GM12878 (cell line): ENCODE results near the gene CFAP107. TPM values are rescaled to one million over a fixed set of nuclear protein-coding genes. Genes with fewer than 3 reads are reported as not detected.

Experiments
- ATAC-seq: fragments of 200-7000 bp; cut with Tn5 transposase; 3 replicates; pipeline ENCODE4 v1.9.1; 2020; ENCODE audit warnings: mild to moderate bottlenecking, moderate library complexity
- BruUV-seq: library from RNA; stranded (reverse); fragments of 400-500 nt; replicated peaks from 2 replicates; lab custom pipeline; 2021; lab: Mats Ljungman, UMichigan
- CTCF ChIA-PET: fragments of 300-600 bp; sonication (Branson Sonifier 250); formaldehyde crosslinking; extraction: SDS; loops from one replicate; lab custom pipeline; 2021; ENCODE audit warnings: inconsistent platforms; lab: Yijun Ruan, JAX
- POLR2A ChIA-PET: fragments of 350-600 bp; formaldehyde crosslinking; extraction: SDS; loops from one replicate; lab custom pipeline; 2021; ENCODE audit warnings: inconsistent platforms; lab: Charles Lee
- RAD21 ChIA-PET: fragments of 300-600 bp; sonication (Branson Sonifier 250); formaldehyde crosslinking; loops from one replicate; lab custom pipeline; 2023; ENCODE audit warnings: antibody characterized with exemption; ENCODE audit not compliant: unreplicated experiment; lab: Charles Lee
- SMC1A ChIA-PET: fragments of 300-600 bp; sonication (Branson Sonifier 250); formaldehyde crosslinking; loops from one replicate; lab custom pipeline; 2023; ENCODE audit not compliant: unreplicated experiment, uncharacterized antibody; lab: Charles Lee
- DNase-seq: peaks from one replicate; pipeline ENCODE4 v3.0.0-alpha.2; 2011; ENCODE audit warnings: low read depth, low spot score
- FAIRE-seq: peaks from 3 replicates; lab custom pipeline; 2011; peaks lifted over from hg19 to GRCh38; lab: Jason Lieb, UNC
- H2AFZ ChIP-seq: 2 replicates; pipeline ENCODE4 v1.6.0; 2011; ENCODE audit warnings: low read depth, low read length, control low read depth; ENCODE audit not compliant: control insufficient read depth
- H3K27ac ChIP-seq: 2 replicates; pipeline ENCODE4 v1.5.1; 2011; ENCODE audit warnings: control low read depth; ENCODE audit not compliant: control insufficient read depth, insufficient read depth
- H3K27me3 ChIP-seq, 2 experiments: replicated peaks in 1 of 2; 2 replicates each; pipeline versions ENCODE4 v1.6.0 to v1.6.1; 2011; ENCODE audit warnings: low read length in 1 of 2; ENCODE audit not compliant: control insufficient read depth in 2 of 2, insufficient read depth in 2 of 2
- H3K36me3 ChIP-seq, 2 experiments: 2 replicates each; pipeline ENCODE4 v1.5.1; 2011; ENCODE audit warnings: low read length in 1 of 2; ENCODE audit not compliant: control insufficient read depth in 2 of 2, insufficient read depth in 2 of 2
- H3K4me1 ChIP-seq: 2 replicates; pipeline ENCODE4 v1.6.1; 2011; ENCODE audit warnings: mild to moderate bottlenecking, low read length, moderate library complexity, mixed read lengths; ENCODE audit not compliant: control insufficient read depth, insufficient read depth
- H3K4me2 ChIP-seq: 2 replicates; pipeline ENCODE4 v1.6.0; 2011; ENCODE audit warnings: control low read depth; ENCODE audit not compliant: control insufficient read depth, insufficient read depth
- H3K4me3 ChIP-seq: fragments of 200-600 bp; sonication (generic); 2 replicates; pipeline ENCODE4 v1.5.1; 2016
- H3K79me2 ChIP-seq: 2 replicates; pipeline ENCODE4 v1.6.0; 2011; ENCODE audit warnings: low read length; ENCODE audit not compliant: control insufficient read depth, insufficient read depth
- H3K9ac ChIP-seq: 2 replicates; pipeline ENCODE4 v1.8.0; 2011; ENCODE audit warnings: low read length, control low read depth, mixed read lengths; ENCODE audit not compliant: control insufficient read depth, insufficient read depth
- H3K9me3 ChIP-seq: replicated peaks from 3 replicates; pipeline ENCODE4 v1.5.1; 2011; ENCODE audit warnings: mild to moderate bottlenecking, low read length; ENCODE audit not compliant: control insufficient read depth, insufficient read depth
- H4K20me1 ChIP-seq: 2 replicates; pipeline ENCODE4 v1.6.0; 2011; ENCODE audit not compliant: control insufficient read depth, insufficient read depth
- ATF7 ChIP-seq: fragments of 450-650 bp; IDR thresholded peaks from 2 replicates; pipeline ENCODE4 v1.6.1; 2016; ENCODE audit warnings: low read depth, mild to moderate bottlenecking
- EED ChIP-seq: sonication (generic); IDR thresholded peaks from 2 replicates; pipeline ENCODE4 v1.6.1; 2016; ENCODE audit warnings: antibody characterized with exemption, low read depth
- ESRRA ChIP-seq: IDR thresholded peaks from 2 replicates; pipeline ENCODE4 v1.6.1; 2012; ENCODE audit warnings: mild to moderate bottlenecking, low read length, improper control_type of control experiment
- FOXM1 ChIP-seq: IDR thresholded peaks from 2 replicates; pipeline ENCODE4 v1.6.1; 2012; ENCODE audit warnings: low read depth, mild to moderate bottlenecking, inconsistent platforms, low read length, moderate library complexity
- IKZF1 ChIP-seq: fragments of 450-650 bp; conservative IDR thresholded peaks from 2 replicates; pipeline ENCODE4 v1.6.1; 2017; ENCODE audit warnings: antibody characterized with exemption, mild to moderate bottlenecking
- JUNB ChIP-seq: IDR thresholded peaks from 2 replicates; pipeline ENCODE4 v1.6.1; 2016; ENCODE audit warnings: antibody characterized with exemption, mild to moderate bottlenecking
- LARP7 ChIP-seq: fragments of 450-650 bp; IDR thresholded peaks from 2 replicates; pipeline ENCODE4 v1.6.1; 2017; ENCODE audit warnings: mild to moderate bottlenecking
- RBBP5 ChIP-seq: fragments of 200-600 bp; sonication (generic); conservative IDR thresholded peaks from 2 replicates; pipeline ENCODE4 v1.6.1; 2016
- SPI1 ChIP-seq: IDR thresholded peaks from 2 replicates; pipeline ENCODE4 v1.6.1; 2011; ENCODE audit warnings: low read depth, mild to moderate bottlenecking, low read length, moderate library complexity, borderline replicate concordance; ENCODE audit not compliant: insufficient read depth
- TCF12 ChIP-seq: IDR thresholded peaks from 2 replicates; pipeline ENCODE4 v1.6.1; 2011; ENCODE audit warnings: low read depth, mild to moderate bottlenecking, low read length
- WGBS: methylation state at CpG from one replicate; pipeline ENCODE4 v1.1.6; 2016; ENCODE audit warnings: low lambda C conversion rate; ENCODE audit not compliant: insufficient replicate concordance, insufficient coverage; ENCODE audit errors: missing lambda C conversion rate; 5-methylcytosine and 5-hydroxymethylcytosine counted together
- in situ Hi-C: fragments of 300-500 bp; cut with MboI; formaldehyde crosslinking; loops from 9 replicates; pipeline ENCODE4 v1.14.3; 2018; ENCODE audit warnings: mixed read lengths
- intact Hi-C: fragments of 100-400 bp; cut with micrococcal nuclease; formaldehyde crosslinking; loops from one replicate; pipeline ENCODE4 v1.14.2; 2022; ENCODE audit not compliant: unreplicated experiment
- polyA plus RNA-seq, 11 experiments: library from polyadenylated mRNA; depleted of rRNA in 4 of 11; unstranded in 6 of 11; stranded (reverse) in 5 of 11; fragments of >200 nt; fragmentation: Nextera tagmentation in 4 of 11; fragmentation: Illumina TruSeq in 1 of 11; extraction: Ambion mirVana in 4 of 11; extraction: Trizol in 1 of 11; gene quantifications; 1 replicate in 1 of 11; 2 replicates in 10 of 11; pipeline versions ENCODE4 v1.2.1 to v1.2.3, GENCODE V29; 2011 to 2016; ENCODE audit warnings: inconsistent platforms in 2 of 11, missing spikeins in 2 of 11, low read depth in 1 of 11
- total RNA-seq, 4 experiments: library from RNA; depleted of rRNA in 3 of 4; stranded (reverse); fragments of >200 nt in 3 of 4; fragmentation: Illumina TruSeq in 1 of 4; extraction: Trizol in 1 of 4; gene quantifications; 2 replicates each; pipeline versions ENCODE4 v1.2.1 to v1.2.3, GENCODE V29; 2013 to 2021
- TF ChIP-seq, protein P1 (sequence below): IDR thresholded peaks from 2 replicates; pipeline ENCODE4 v1.6.1; 2011; ENCODE audit warnings: low read depth, mild to moderate bottlenecking, low read length, moderate library complexity, borderline replicate concordance; ENCODE audit errors: extremely low read depth

CFAP107 gene
- total and polyA plus RNA-seq, 10 of the 15 experiments (the other 5 are each of a cell fraction or from before 2014, with no cell fraction given) = not detected

DNA sequence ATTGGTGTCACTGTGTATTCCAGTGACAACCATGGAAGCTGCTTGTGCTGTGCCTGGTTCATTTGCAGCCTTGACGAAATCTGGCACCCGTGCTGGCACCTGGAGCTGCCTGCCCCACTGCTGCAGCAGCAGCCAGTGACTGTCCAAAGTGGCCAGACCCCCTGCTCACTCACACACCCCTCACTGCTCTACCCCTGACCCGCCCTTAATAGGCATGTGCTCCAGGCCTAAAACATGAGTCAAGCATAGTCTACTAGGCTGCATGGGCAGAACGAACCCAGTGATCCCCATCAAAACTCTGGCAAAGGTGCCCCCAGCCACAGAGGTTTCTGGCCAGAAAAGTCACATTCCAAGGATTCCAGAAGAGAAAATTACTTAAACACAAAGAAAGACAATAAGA is 52.9 kb downstream of the CFAP107 start:
- Histone ChIP-seq H3K4me3 (no peak overlapping the region), H3K27ac (no peak overlapping the region), H3K4me2 (no peak overlapping the region), H3K27me3 (no peaks in the 10 kb centered on the region), H3K4me1 (no peaks in the 10 kb centered on the region), H3K9ac (no peak overlapping the region), H4K20me1 (no peaks in the 10 kb centered on the region), H3K9me3 (no peaks in the 10 kb centered on the region), H3K79me2 (no peaks in the 10 kb centered on the region), H2AFZ (no peak overlapping the region), H3K36me3 (no peaks in the 10 kb centered on the region)
- ATAC-seq (no peak), DNase-seq (no peak), FAIRE-seq (no peak)
- no TSS peak for BruUV-seq
- 0% methylated on average over 4 of the region's 4 CpGs for WGBS
- TF ChIP-seq RBBP5 (no peak), LARP7 (no peak), TCF12 (no peak), ESRRA (no peak), JUNB (no peak)
- ChIA-PET SMC1A (no interaction called here), POLR2A (no interaction called here), CTCF (no interaction called here), RAD21 (no interaction called here)
- intact Hi-C loops (no loop called here), in situ Hi-C loops (no loop called here)

DNA sequence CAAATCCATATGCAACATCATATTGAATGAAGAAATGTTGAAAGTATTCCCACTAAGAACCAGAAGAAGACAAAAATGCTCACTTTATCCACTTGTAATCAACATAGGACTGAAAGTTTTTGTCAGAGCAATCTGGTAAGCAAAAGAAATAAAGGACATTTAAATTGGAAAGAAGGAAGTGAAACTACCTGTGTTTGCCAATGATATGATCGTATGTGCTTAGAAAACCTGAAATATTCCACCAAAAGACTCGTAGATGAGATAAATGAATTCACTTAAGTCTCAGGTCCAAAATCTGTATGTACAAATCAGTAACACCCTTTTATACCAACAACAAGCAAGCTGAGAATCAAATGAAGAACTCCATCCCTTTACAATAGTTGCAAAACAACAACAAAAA is 53.7 kb downstream of the CFAP107 start:
- 24% methylated on average over 2 of the region's 2 CpGs for WGBS
- no peak overlapping the region for H3K4me2 ChIP-seq
- BruUV-seq = no TSS peak
- no peaks in the 10 kb centered on the region for H3K9me3 ChIP-seq
- CTCF ChIA-PET = no interaction called here
- RAD21 ChIA-PET = no interaction called here
- H4K20me1 ChIP-seq = no peaks in the 10 kb centered on the region
- no peak overlapping the region for H3K27ac ChIP-seq
- FAIRE-seq = no peak
- H2AFZ ChIP-seq = no peak overlapping the region
- no peaks in the 10 kb centered on the region for H3K36me3 ChIP-seq
- no peaks in the 10 kb centered on the region for H3K27me3 ChIP-seq
- no peaks in the 10 kb centered on the region for H3K79me2 ChIP-seq
- intact Hi-C loops (no loop called here), in situ Hi-C loops (loop anchor here (25.0 kb wide), 1 partner anchor 438 kb away; the partner anchor contains the start of gene PRAMEF18)
- H3K4me3 ChIP-seq = no peak overlapping the region
- SMC1A ChIA-PET = no interaction called here
- H3K9ac ChIP-seq = no peak overlapping the region
- H3K4me1 ChIP-seq = no peaks in the 10 kb centered on the region
- POLR2A ChIA-PET = no interaction called here
- DNase-seq = no peak
- TF ChIP-seq EED (no peak), ATF7 (no peak), FOXM1 (no peak), JUNB (no peak), IKZF1 (no peak), SPI1 (peak; percentile 68)
- TF ChIP-seq, protein P1, sequence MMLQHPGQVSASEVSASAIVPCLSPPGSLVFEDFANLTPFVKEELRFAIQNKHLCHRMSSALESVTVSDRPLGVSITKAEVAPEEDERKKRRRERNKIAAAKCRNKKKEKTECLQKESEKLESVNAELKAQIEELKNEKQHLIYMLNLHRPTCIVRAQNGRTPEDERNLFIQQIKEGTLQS = no peak
- ATAC-seq = no peak
